Stimulated activated CD8-positive, alpha-beta memory T cell treated with anti-CD3 and anti-CD28 coated beads, Interleukin-12 subunit alpha, Interleukin-12 subunit beta, amount 100 ng/mL, for 4 hours (primary cell): Measurements from ENCODE around the gene SUPT3H.
"Not testable (repeated sequence)": the region's sequence is repeated elsewhere in the genome, so short reads cannot be mapped to it uniquely, and the experiment has no call there.

Experiments
- DNase-seq: peaks from one replicate; pipeline ENCODE4 v3.0.0-alpha.2; 2020; ENCODE audit warnings: low read depth

SUPT3H gene

DNA sequence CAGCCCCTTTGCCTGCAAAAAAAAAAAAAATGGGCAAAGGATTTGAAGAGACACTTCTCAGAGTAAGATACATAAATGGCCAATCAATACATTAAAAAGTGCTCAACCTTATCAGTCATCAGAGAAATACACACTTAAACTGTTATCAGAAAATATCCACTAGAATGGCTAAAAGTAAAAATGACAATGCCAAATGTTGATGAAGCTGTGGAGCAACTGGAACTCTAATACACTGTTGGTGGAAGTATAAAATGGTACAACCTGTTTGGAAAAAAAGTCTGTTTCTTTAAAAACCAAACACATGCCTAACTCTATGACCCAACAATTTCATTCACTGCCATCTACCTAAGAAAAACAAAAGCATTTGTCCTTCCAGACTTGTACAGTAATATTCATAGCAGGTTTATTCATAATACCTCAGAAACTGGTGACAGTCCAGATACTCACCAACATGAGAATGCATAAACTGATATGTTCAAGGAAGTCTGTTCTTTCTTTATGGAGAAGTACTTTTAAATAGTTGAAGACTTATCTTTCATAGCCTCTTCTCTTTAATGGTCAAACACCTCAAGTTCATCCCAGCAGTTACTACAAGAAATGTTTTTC, 428.0 kb downstream of the SUPT3H start:
- no peak for DNase-seq

DNA sequence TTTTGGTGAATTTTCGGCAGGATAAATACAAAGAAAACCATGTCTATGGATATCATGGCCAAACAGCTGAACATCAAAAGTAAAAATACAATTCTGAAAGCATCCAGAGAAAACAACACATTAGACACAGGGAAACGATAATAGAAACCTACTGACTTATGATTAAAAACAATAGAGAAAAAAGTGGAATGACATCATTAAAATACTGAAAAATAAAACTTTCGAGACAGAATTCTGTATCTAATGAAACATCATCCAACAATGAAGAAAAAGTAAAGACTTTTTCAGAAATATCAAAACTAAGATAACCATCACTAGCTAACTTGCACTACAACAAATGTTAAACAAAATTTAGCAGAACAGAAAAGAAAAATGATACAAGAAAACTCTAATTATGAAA, 434.2 kb downstream of the SUPT3H start:
- DNase-seq: no peak

DNA sequence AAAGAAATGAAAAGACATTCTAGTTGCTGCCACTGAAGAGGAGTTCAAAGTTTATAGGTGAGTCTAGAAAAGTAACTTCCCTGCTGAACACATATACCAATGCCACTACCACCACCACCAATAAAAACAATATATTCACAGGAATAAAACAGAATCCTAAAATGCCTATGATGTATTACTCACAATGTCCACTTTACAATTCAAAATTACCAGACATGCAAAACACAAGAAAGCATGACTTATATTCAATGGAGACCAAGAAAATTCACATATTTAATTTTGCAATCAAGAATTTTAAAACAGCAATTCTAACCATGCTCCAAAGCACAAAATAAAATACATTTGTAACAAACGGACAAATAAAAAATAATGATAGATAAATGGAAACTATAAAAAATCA, 434.9 kb downstream of the SUPT3H start:
- no peak for DNase-seq

DNA sequence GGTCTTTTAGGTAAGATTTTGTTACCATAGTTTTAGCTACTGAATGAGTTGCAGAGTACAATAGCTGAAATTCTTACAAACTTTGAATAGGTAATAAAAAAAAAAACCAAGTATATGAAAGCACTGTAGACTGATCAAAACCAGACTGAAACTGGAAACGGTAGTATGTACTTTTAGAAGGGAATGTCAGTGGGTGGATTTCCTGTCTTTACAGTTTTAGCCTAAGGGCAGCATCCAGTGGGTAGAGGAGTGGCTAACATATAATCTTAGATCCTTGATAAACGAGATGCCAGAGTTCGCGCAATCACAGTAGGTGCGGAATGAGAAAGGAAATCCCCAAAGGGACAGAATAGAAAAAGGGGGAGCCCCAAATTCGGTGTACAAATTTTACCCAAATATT, 435.5 kb downstream of the SUPT3H start:
- DNase-seq: no peak

DNA sequence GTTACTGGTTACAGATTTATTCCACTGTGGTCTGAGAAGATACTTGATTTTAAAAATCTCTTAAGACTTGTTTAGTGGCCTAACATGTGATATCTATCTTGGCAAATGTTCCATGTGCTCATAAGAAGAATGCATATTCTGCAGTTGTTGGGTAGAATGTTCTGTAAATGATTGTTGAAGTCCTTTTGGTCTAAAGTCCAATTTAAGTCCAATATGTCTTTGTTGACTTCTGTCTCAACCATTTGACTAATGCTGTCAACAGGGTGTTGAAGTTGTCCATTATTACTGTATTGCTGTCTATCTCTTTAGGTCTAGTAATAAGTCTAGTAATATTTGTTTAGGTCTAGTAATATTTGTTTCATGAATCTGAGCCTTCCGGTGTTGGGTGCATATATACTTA, 437.4 kb downstream of the SUPT3H start:
- no peak for DNase-seq

DNA sequence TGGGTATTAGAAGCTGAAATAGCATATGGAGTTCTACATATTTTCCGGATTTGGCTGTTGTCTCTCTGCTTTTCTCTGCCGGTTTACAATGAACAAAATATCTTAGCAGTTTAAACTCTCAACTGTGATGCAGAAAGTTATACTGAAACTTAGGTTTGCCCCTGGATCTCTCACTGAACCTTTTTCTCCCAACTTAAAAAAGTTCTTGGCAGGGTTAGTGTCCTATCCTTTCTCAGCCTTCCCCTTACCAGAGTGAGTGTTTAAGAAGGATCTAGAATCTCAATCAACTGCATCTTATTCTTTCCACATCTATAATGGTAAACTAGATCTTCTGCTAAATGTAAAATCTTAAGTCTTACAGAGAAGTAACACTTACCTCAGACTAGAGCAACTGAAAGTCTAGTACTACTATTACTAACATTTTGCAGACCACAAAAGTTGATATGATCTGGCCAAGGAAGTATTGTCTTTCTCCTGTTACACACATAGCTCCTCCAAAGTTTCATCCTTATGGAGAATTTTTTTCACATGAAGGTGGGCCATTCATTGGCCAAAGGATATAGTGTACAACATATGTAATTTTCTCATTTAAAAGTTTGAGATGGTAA, 441.9 kb downstream of the SUPT3H start:
- DNase-seq: no peak

DNA sequence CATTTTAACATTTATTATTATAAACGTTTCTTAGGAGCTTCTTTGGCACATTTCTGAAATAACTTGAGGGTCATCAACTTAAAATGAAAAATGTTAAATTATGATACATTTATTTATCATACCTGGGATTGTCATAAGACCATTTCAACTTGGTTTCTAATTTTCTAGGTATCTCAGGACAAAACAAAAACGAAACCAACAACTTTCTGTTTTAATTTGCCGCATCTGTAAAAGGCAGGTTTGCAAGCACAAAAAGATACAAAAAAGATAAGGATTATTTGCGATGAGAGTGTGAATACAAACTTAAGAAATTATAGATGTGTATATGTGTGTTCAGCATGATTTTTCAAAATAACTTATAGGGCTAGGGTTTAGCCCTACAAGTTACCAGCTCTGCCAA, 444.6 kb downstream of the SUPT3H start:
- no peak for DNase-seq

DNA sequence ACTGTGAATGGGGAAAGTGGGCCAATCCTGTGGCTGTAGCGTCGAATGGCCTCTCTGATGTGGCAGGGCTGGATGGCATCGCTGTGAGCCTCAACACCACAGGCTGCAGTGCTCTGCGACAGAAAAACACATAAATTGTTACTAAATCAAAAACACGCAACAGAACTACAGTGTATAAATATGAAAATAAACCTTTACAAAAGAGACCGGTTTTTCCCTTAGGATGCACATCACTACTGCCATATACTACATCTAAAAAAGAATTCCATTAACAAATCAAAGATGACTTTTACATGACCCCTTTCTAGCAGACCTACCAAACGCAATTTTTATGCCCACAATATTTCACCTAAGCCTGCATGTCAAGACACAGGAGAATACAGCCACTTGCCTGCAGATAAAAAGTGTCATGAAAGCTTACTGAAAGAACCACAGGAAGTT, 445.1 kb downstream of the SUPT3H start:
- no peak for DNase-seq

DNA sequence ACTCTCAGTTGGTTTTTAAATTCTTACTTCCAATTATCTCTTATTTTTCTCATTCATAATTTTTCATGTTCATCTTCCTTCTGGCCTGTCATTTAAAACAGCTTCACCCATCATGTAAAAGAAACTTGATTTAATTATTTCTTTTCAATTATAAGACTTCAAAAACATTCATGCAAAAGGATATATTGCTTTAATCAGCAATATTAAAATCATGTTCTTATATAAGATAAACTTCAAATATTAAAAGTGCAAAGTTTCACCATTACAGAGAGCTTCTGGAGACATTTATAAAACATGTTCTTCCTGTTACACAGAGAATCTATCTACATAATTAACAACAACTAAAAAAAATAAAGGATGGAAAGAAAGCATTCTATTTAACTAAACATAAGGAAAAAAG, 446.3 kb downstream of the SUPT3H start:
- DNase-seq: no peak

DNA sequence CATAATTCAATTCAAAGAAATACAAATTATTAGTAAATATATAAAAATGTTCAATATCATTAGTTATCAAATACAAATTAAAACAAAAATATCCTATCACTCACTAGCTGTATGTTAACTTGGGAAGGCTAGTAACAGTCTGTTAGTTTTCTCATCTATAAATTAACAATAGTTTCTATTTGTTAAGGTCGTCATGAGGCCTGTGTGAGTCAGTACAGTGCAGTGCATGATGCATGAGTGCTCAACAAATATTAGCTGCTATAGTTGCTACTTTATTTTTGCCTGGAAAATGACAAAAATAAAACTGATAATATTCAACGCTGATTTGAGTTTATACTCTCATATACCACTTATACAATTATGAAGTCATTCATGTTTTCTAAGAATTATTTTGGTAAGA, 451.2 kb downstream of the SUPT3H start:
- DNase-seq: no peak

DNA sequence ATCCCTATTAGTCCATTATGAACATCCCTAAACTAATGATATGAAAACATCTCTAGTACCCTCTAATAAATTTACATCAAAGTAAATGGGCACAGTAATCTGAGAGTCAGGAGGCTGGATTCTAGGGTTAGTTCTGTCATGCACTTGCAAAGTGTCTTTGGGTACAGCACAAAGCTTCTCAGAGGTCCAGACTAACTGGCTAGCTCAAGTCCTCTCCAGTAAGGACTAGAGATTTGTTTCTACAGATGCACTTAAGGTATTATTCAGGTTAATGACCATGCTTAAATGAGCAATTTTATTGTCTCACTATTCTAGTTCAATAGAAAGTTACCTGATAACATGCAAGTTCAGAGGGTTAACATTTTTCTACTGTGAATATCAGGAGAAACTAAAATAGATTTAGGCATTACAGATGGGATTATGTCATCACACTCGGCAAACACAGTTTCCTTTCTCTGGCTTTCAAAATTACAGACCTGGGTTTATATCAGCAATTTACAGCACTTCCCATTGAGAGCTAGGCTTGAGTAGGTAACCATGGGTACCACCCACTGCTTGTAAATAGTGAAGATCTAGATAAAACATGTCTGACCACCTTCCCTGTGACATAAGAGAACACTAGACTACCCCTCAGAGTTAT, 452.5 kb downstream of the SUPT3H start:
- DNase-seq: no peak

DNA sequence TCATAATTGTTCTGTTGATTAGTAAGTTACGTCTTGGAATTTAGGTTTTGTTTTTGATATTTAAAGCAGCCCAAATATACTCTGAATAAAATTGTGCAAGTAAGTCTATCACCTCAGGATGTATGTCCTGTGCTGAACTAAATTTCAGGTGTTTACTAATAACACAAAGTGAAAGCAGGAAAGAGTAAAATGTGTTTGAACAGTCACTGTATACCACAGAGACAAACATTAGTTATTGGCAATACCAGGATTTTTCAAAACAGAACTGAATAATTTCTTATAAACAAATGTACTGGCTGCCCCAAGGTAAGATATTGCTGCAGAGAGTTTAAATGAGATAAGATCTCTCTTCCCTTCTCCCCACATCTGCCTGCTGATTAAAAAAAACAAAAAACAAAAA, 454.3 kb downstream of the SUPT3H start:
- no peak for DNase-seq

DNA sequence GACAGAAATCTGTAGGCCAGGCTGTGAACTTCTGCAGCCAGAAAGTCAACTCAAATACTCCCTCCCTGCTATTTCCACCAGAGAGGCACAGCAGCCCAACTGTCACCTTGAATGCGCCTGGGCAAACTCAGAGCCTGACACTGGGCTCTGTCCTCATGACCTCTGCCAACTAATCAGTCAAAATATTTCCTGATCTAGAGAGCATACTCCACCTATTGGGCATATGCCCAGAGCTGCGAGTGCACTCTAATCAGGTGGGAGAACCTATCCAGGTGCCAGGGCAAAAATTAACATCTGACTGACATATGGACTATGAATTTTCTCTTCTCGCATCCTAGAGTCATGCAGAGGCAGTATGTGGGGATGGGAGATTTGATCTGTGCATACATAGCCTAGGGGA, 455.9 kb downstream of the SUPT3H start:
- DNase-seq: no peak

DNA sequence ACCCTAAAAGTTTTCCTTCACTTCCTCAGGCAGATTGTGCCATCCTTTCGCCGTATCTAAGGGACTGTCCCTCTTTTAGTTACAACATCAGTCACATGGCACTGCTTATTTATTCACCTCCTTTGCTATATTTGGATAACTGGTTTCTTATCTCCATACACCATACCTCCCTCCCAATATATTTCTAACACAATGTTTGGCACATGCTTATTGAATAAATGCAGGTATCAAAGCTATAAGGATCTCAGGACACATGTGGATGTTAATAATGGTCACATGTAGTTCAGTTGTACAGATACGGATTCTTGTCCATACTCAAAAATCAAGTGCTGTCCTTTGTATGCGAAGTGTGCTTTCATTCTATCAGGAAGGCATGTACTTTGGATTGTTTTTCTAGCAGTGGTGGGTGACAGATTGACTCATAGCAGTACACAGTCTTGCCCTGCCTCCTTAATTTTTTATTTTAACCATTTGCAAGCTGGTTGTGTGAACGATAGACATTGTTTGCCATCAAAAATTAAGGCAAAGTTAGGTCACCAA, 456.7 kb downstream of the SUPT3H start:
- no peak for DNase-seq

DNA sequence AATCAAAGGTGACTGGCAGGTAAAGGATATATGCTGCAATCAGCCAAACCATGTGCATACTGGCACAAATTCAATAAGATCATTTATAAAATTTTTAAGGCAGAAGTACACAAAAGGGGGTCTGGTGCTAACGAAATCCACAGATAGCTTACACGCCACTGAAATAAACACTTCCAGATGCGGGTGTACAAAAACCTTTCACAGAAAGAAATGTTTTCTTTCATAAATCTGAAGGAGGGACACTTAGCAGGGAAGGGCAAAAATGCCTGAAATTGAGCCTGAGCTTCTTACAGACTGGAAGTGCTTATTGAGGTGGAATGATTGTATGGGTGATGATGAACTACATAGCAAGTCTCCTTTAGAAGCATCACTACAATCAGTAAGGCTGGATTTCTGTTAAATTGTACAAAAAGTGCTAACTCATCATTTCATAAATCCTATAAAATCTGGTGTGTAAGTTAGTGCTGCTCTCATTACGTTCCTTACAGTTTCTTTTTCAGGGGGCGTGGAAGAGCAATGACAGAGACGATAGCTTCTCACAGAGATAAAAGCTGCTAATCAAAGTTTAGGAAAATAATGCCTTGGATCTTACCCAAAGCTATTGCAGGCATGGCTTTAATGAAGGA, 458.9 kb downstream of the SUPT3H start:
- DNase-seq: no peak

DNA sequence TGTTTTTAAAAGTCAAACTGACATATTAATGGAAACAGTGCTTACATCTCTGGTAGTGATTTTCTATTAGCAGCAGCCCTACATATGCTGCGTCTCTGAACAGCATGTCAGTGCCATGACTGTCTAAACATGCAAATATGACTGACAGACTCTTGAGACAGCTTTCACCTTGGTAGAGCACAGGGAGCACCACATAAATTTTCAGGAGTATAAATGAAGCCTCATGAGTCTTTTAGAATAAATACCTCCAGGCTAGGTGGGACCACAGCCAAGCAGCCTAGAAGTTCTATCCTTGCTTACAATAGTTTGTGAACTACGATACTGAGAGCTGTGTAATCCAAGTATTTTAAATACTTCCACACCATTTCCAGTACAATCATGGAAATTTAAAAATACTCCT, 460.3 kb downstream of the SUPT3H start:
- DNase-seq: no peak

DNA sequence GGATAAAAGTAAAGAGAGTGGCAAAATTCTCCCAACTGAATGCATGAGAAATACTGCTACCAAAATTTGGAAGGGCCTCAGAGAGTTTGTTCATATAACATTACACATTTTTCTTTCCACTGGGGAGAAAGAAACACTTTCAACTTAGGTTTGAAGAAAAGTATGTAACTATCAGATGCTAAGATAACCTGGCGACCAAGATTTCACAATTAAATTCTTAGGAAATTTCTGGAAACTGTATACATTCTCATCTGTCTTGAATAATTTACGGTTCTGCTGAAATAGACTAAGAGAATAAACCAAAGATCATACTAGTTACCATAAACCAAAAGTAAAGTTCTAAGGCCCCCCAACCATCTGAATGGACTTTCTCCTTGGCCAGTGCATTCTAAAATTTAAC, 462.6 kb downstream of the SUPT3H start:
- DNase-seq: no peak

DNA sequence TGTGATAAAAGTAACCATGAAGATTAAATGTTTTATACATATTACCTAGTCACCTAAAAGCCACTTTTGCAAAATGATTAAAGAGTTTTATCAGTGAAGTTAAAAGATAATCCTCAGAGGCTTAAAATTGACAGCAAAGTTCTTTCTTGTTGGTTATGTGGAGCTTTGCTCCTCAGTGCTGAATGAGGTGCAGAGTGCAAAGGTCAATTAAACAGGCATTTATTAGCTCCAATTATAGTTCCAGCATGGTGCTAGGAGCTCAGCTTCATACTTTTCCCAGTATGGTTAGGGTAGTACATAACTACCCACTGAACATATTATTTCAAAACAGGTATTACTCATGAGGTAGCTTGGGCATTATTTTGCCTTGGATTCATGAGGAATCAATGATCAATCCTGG, 463.6 kb downstream of the SUPT3H start:
- DNase-seq: no peak

DNA sequence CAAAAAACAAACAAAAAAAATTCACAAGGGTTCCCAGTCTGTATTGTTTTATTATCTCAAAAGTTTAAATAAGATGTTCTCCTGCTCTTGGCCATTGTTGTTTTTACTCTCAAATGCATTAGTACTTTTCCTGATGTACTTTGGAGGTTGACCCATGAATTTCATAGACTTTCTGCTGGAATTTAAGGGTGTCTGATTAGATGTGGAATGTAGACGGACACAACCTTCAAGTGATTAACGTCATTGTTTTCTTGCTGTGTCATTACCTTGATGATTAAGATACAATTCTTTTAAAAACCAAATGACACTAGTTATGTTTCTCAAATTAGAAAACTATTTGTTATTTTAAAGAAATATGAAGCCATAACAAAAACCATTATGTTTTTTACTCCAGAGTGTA, 471.0 kb downstream of the SUPT3H start:
- DNase-seq: no peak

DNA sequence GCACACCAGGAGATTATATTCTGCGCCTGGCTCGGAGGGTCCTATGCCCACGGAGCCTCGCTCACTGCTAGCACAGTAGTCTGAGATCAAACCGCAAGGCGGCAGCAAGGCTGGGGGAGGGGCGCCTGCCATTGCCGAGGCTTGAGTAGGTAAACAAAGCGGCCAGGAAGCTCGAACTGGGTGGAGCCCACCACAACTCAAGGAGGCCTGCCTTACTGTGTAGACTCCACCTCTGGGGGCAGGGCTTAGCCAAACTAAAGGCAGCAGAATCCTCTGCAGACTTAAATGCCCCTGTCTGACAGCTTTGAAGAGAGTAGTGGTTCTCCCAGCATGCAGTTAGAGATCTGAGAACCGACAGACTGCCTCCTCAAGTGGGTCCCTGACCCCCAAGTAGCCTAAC, 477.4 kb downstream of the SUPT3H start:
- not testable (repeated sequence) for DNase-seq

DNA sequence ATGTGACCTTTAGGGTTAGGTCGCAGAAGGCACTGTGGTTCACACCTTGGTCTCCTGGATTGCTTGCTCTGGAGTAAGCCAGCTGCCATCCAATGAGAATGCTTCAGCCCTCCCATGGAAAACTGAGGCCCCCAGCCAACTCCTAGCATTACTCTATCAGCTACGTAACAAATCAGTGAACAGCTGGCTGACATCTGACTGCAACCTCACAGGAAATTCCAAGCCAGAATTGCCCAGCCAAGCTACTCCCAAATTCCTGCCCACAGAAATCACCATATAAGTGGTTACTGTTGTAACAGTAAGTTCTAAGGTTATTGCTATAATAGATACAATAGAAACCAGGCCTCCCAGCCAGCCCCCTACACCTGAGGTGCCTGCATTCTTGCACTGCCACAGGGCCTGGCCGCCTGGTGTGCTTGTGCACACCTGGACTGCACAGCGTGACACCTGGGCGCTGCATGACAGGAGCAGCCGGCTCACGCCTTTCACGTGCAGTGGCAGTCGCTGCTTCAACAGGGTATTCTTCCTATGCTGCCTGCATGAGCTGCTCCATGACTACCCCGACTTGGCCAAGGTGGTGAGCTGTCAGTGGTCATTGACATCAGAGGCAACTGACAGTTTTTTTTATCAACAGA, 479.3 kb downstream of the SUPT3H start:
- DNase-seq: no peak

DNA sequence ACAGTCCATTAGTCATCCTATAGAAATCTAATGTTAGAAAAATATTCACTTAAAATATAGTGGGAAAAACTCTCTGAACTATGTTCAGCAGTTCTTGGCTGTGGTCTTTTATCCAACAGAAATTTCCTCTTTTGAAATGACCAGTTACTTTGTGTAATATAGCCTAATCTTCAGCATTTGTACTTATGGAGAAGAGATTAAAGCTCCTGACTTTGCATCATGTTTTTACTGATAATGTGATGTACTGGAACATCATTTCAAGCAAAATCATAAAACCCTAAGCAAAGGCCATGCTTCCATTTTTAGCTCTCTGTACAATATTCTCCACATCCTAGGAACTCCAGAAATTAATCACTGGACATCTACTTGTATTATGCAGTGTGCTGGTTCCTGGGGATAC, 480.4 kb downstream of the SUPT3H start:
- no peak for DNase-seq

DNA sequence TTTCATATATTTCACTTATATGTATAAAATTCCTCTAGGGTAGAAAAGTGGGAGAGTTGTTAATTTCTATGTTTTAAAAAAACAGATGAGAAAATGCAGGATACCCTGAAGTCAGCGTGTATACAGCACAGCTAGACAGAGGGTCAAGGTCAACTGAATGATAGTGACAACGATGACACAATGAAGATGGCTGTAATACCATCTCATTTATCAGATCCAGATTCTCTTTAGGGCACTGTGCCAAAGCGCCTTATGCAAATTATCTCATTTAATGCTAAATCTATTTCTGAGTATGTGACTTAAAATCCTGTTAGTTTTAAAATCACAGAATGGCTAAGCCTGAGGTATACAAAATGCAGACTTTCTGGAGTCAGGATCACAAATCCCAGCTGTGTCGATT, 481.0 kb downstream of the SUPT3H start:
- no peak for DNase-seq
